ENCODE data around the gene TGFA. TPM values are rescaled to one million over a fixed set of nuclear protein-coding genes. Genes with fewer than 3 reads are reported as not detected.

The TGFA gene
- total RNA-seq, 1 experiment from 2014 or later = 50.1 TPM

DNA sequence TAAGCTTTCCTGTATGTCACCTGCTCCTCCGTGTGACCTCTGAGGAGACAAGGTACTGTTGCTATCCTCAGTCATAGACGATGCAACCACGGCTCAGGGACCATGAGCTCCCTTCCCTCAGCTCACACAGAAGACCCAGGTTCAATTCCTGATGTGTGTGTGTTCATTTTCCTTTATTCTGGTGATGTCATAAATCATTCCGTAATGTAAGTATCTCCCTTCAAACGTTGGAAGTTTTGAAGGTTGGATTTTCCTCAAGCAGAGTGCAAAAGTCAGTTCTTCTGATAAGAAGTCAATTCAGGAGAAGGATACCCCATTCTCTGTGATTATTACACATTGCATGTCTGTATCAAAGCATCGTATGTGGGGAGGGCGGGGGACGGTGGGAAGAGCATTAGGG, 132.9 kb downstream of the TGFA start:
- no TSS peak for BruUV-seq (replicated peaks)
- no peak for TF ChIP-seq SIN3A (IDR thresholded peaks at IDR 0.05; ENCODE audit: low read depth)
- TF ChIP-seq CBX3 (IDR thresholded peaks at IDR 0.05; ENCODE audit: low read depth) = no peak
- no peak for TF ChIP-seq EZH2 (IDR thresholded peaks at IDR 0.05)
- no peak for TF ChIP-seq ZNF274 (IDR thresholded peaks at IDR 0.05; ENCODE audit: low read depth, low read length)
- TF ChIP-seq SRF (IDR thresholded peaks at IDR 0.05; ENCODE audit: low read depth) = no peak
- TF ChIP-seq TCF7L2 (IDR thresholded peaks at IDR 0.05; ENCODE audit: borderline replicate concordance, extremely low read depth, insufficient read depth, insufficient read length) = no peak
- TF ChIP-seq ELF1 (IDR thresholded peaks at IDR 0.05; ENCODE audit: borderline replicate concordance, low read depth) = no peak
- no peak for TF ChIP-seq ZFX (IDR thresholded peaks at IDR 0.05)
- no peak for TF ChIP-seq POLR2AphosphoS5 (IDR thresholded peaks at IDR 0.05; ENCODE audit: low read depth, low read length)
- TF ChIP-seq POLR2A (IDR thresholded peaks at IDR 0.05; ENCODE audit: borderline replicate concordance, extremely low read depth, insufficient read depth, insufficient read length) = no peak
- TF ChIP-seq REST (IDR thresholded peaks at IDR 0.05; ENCODE audit: low read depth) = no peak
- TF ChIP-seq FOSL1 (IDR thresholded peaks at IDR 0.05; ENCODE audit: low read depth) = no peak
- no peak for TF ChIP-seq CEBPB (IDR thresholded peaks at IDR 0.05; ENCODE audit: low read depth)
- TF ChIP-seq, protein P1, sequence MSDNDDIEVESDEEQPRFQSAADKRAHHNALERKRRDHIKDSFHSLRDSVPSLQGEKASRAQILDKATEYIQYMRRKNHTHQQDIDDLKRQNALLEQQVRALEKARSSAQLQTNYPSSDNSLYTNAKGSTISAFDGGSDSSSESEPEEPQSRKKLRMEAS (IDR thresholded peaks at IDR 0.05) = no peak
- TF ChIP-seq CTCF (IDR thresholded peaks at IDR 0.05 in 2 of 3, conservative IDR thresholded peaks at IDR 0.05 in 1 of 3; ENCODE audit: borderline replicate concordance in 1 of 3, insufficient read depth in 1 of 3, low read depth in 2 of 3, low read length in 2 of 3) = no peak
- TF ChIP-seq JUND (IDR thresholded peaks at IDR 0.05) = no peak
- ATAC-seq (no peak), DNase-seq (ENCODE audit: low read depth, low spot score) (no peak)
- intact Hi-C loops (cut with micrococcal nuclease) = no loop called here
- no peaks in the 10 kb centered on the region for H3K4me1 ChIP-seq (ENCODE audit: control insufficient read depth in 1 of 2, insufficient read depth in 2 of 2, low read length in 2 of 2)
- RAD21 ChIA-PET (ENCODE audit: low non-redundant PET in 1 of 2, low total read pairs in 2 of 2, uncharacterized antibody in 2 of 2, unreplicated experiment in 2 of 2) = no interaction called here
- POLR2A ChIA-PET = no interaction called here
- H3K9ac ChIP-seq (ENCODE audit: low read length) = no peak overlapping the region
- no peak overlapping the region for H3K4me3 ChIP-seq (replicated peaks in 1 of 2; ENCODE audit: low read depth in 1 of 2, low read length in 2 of 2)
- no peak overlapping the region for H2AFZ ChIP-seq (ENCODE audit: low read depth, low read length, poor library complexity, severe bottlenecking)
- H3K4me2 ChIP-seq (ENCODE audit: low read length) = no peak overlapping the region
- no peaks in the 10 kb centered on the region for H3K36me3 ChIP-seq (ENCODE audit: control insufficient read depth in 1 of 2, insufficient read depth in 2 of 2, low read length in 2 of 2)
- no peaks in the 10 kb centered on the region for H3K27me3 ChIP-seq (ENCODE audit: insufficient read depth, low read length)
- H3K9me3 ChIP-seq (ENCODE audit: control insufficient read depth in 1 of 2, insufficient read depth in 1 of 2, low read depth in 1 of 2, low read length in 2 of 2) = no peaks in the 10 kb centered on the region
- no peaks in the 10 kb centered on the region for H3K79me2 ChIP-seq (ENCODE audit: insufficient read depth, low read length)
- no peaks in the 10 kb centered on the region for H4K20me1 ChIP-seq (ENCODE audit: insufficient read depth)
- no peak overlapping the region for H3K27ac ChIP-seq (ENCODE audit: low read depth, low read length)
- CTCF ChIA-PET = no interaction called here
- H3K9me2 ChIP-seq (ENCODE audit: insufficient read depth) = no peaks in the 10 kb centered on the region

Data from HCT116 (cell line).